MM.1S (cell line): ENCODE measurements around the gene BMAL1.
A peak's percentile ranks its signal among the peaks of the same experiment; 100 is the strongest.

Experiments used
- DNase-seq: peaks from one replicate; pipeline ENCODE4 v3.0.0-alpha.2; 2015
- H2AFZ ChIP-seq: fragments of 300-600 bp; sonication (generic); 2 replicates; pipeline ENCODE4 v1.6.0; 2016; ENCODE audit warnings: antibody characterized with exemption, low read length
- H3F3A ChIP-seq: fragments of 300-600 bp; sonication (generic); 2 replicates; pipeline ENCODE4 v1.6.1; 2016; ENCODE audit warnings: mild to moderate bottlenecking, antibody characterized with exemption, low read length, moderate library complexity, mixed read lengths; ENCODE audit not compliant: insufficient read depth
- H3K27ac ChIP-seq: fragments of 300-600 bp; sonication (generic); 2 replicates; pipeline ENCODE4 v1.5.1; 2016; ENCODE audit warnings: mild to moderate bottlenecking, low read length
- H3K27me3 ChIP-seq: fragments of 300-600 bp; sonication (generic); replicated peaks from 2 replicates; pipeline ENCODE4 v1.6.0; 2016; ENCODE audit warnings: low read length; ENCODE audit not compliant: insufficient read depth
- H3K36me3 ChIP-seq: fragments of 300-600 bp; sonication (generic); replicated peaks from 2 replicates; pipeline ENCODE4 v1.6.1; 2016; ENCODE audit warnings: mild to moderate bottlenecking, low read length, mixed read lengths; ENCODE audit not compliant: insufficient read depth
- H3K4me1 ChIP-seq: fragments of 300-600 bp; sonication (generic); 2 replicates; pipeline ENCODE4 v1.6.1; 2016; ENCODE audit warnings: low read length, mixed read lengths
- H3K4me2 ChIP-seq: fragments of 300-600 bp; sonication (generic); 2 replicates; pipeline ENCODE4 v1.6.0; 2016; ENCODE audit warnings: low read depth, low read length
- H3K4me3 ChIP-seq: fragments of 300-600 bp; sonication (generic); 2 replicates; pipeline ENCODE4 v1.5.1; 2016; ENCODE audit warnings: low read length, mixed read lengths
- H3K79me2 ChIP-seq: fragments of 300-600 bp; sonication (generic); 2 replicates; pipeline ENCODE4 v1.6.1; 2016; ENCODE audit warnings: mixed run types, low read length, mixed read lengths
- H3K9ac ChIP-seq: fragments of 300-600 bp; sonication (generic); 2 replicates; pipeline ENCODE4 v1.6.1; 2016; ENCODE audit warnings: low read length, mixed read lengths
- H3K9me2 ChIP-seq: fragments of 300-600 bp; sonication (generic); replicated peaks from 2 replicates; pipeline ENCODE4 v1.6.1; 2016; ENCODE audit warnings: mild to moderate bottlenecking, low read length, mixed read lengths; ENCODE audit not compliant: insufficient read depth
- H3K9me3 ChIP-seq: fragments of 300-600 bp; sonication (generic); replicated peaks from 2 replicates; pipeline ENCODE4 v1.6.1; 2016; ENCODE audit warnings: mild to moderate bottlenecking, low read length, mixed read lengths; ENCODE audit not compliant: insufficient read depth
- H4K20me1 ChIP-seq: fragments of 300-600 bp; sonication (generic); 2 replicates; pipeline ENCODE4 v1.6.1; 2016; ENCODE audit warnings: mild to moderate bottlenecking, low read length, moderate library complexity, mixed read lengths; ENCODE audit not compliant: insufficient read depth
- EZH2 ChIP-seq: fragments of 300-600 bp; sonication (generic); optimal IDR thresholded peaks from 2 replicates; pipeline ENCODE3; 2017; ENCODE audit warnings: low read depth, mild to moderate bottlenecking, antibody characterized with exemption, low read length, mixed read lengths
- EZH2phosphoT487 ChIP-seq: fragments of 300-600 bp; sonication (generic); IDR thresholded peaks from 2 replicates; pipeline ENCODE4 v1.6.1; 2018; ENCODE audit warnings: antibody characterized with exemption, low read length
- TF ChIP-seq, protein P1 (sequence below): fragments of 300-600 bp; sonication (generic); IDR thresholded peaks from 2 replicates; pipeline ENCODE4 v1.5.1; 2016; ENCODE audit warnings: antibody characterized with exemption, low read length, mixed read lengths

Gene BMAL1

DNA sequence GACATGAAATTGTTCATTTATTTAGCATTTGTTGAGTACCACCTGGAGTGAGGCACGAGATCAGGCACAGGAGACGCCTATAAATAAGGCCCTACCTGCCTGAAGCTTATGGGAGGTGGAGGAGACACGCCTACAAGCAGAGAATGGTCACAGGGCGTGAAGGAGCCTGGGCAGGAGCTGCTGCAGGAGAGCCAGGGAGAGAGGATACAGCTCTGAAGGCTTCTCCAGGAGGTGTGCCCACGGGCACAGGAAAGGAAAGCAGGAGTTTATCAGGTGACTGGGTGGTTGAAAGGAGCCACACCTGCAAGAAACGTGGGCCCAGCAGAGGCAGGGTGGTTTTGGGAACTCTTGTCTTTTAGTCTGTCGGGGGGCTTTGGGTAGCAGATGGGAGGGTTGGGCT lies 70.3 kb downstream of the BMAL1 start:
- H3K9me3 ChIP-seq: no peaks in the 10 kb centered on the region
- H3K27ac ChIP-seq: no peak overlapping the region

DNA sequence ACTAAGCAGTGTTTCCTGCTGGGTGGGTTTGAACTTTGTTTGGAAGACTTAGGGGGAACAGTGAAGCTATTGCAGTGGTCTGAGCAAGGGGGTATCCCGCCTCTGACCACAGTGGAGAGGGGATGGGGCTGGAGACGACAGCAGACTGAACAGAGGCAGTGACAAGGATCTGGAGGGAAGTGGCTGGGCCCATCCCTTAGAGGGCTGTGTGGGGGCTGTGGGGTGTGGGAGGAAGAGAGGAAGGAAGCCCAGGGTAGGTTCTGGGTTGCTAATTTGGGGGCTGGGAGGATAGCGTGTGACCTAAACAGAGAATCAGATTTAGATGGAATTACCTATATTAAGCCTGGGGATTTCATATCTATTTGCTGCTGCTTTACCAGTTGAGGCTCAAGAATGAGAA lies 70.7 kb downstream of the BMAL1 start:
- peak overlapping the region; percentile 28; the same call in 1 of the 2 replicates for H3K4me2 ChIP-seq
- peaks cover 5% of the 10 kb centered on the region; the same call in 1 of the 2 replicates for H3K79me2 ChIP-seq
- H2AFZ ChIP-seq: no peak overlapping the region
- DNase-seq: no peak
- no peaks in the 10 kb centered on the region for H3K9me3 ChIP-seq
- H3K9me2 ChIP-seq: no peaks in the 10 kb centered on the region
- no peaks in the 10 kb centered on the region for H4K20me1 ChIP-seq
- no peak overlapping the region for H3K27ac ChIP-seq
- TF ChIP-seq EZH2 (no peak), EZH2phosphoT487 (no peak)
- TF ChIP-seq, protein P1, sequence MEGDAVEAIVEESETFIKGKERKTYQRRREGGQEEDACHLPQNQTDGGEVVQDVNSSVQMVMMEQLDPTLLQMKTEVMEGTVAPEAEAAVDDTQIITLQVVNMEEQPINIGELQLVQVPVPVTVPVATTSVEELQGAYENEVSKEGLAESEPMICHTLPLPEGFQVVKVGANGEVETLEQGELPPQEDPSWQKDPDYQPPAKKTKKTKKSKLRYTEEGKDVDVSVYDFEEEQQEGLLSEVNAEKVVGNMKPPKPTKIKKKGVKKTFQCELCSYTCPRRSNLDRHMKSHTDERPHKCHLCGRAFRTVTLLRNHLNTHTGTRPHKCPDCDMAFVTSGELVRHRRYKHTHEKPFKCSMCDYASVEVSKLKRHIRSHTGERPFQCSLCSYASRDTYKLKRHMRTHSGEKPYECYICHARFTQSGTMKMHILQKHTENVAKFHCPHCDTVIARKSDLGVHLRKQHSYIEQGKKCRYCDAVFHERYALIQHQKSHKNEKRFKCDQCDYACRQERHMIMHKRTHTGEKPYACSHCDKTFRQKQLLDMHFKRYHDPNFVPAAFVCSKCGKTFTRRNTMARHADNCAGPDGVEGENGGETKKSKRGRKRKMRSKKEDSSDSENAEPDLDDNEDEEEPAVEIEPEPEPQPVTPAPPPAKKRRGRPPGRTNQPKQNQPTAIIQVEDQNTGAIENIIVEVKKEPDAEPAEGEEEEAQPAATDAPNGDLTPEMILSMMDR: no peak
- no peak overlapping the region for H3K9ac ChIP-seq
- H3K4me3 ChIP-seq: no peak overlapping the region
- H3K36me3 ChIP-seq: no peaks in the 10 kb centered on the region
- H3K4me1 ChIP-seq: peaks cover 5% of the 10 kb centered on the region; the same call in 1 of the 2 replicates
- H3K27me3 ChIP-seq: no peaks in the 10 kb centered on the region
- no peaks in the 10 kb centered on the region; the same call in 1 of the 2 replicates for H3F3A ChIP-seq

More for the DNA sequence above, 70.3 kb downstream of the BMAL1 start:
- Histone ChIP-seq H3K36me3 (no peaks in the 10 kb centered on the region), H2AFZ (no peak overlapping the region), H3K27me3 (no peaks in the 10 kb centered on the region), H3K79me2 (peaks cover 5% of the 10 kb centered on the region; the same call in 1 of the 2 replicates), H3K4me2 (no peak overlapping the region), H3K9me2 (no peaks in the 10 kb centered on the region), H4K20me1 (no peaks in the 10 kb centered on the region), H3K4me1 (peaks cover 5% of the 10 kb centered on the region; the same call in 1 of the 2 replicates), H3K4me3 (no peak overlapping the region), H3K9ac (no peak overlapping the region), H3F3A (no peaks in the 10 kb centered on the region; the same call in 1 of the 2 replicates)
- TF ChIP-seq, protein P1: no peak
- no peak for TF ChIP-seq EZH2
- no peak for TF ChIP-seq EZH2phosphoT487
- no peak for DNase-seq

DNA sequence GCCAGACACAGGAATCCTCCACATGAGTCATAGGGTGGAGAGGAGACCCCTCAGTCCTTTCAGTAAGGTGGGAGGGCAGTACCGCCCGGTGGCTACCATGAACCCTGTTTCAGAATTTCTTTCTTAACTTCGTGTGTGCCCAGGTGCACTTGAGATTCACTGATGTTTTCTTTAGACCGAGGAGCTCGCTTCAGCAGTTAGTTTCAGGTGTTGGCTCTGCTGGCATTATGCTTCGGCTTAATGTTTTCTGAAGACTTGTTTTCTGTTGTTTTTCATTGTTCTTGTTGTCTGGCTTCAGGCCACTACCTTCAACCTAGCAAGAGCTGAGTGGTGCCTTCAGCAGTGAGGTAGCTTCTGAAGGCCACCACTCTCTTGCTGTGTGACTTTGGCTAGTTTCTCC lies 71.5 kb downstream of the BMAL1 start:
- Histone ChIP-seq H4K20me1 (no peaks in the 10 kb centered on the region), H3K4me2 (peak overlapping the region; percentile 28; the same call in 1 of the 2 replicates), H3K4me1 (peaks cover 5% of the 10 kb centered on the region; the same call in 1 of the 2 replicates), H3K9me2 (no peaks in the 10 kb centered on the region), H3K9ac (no peak overlapping the region), H3K27ac (peak overlapping the region; percentile 12; the same call in 1 of the 2 replicates), H3F3A (no peaks in the 10 kb centered on the region; the same call in 1 of the 2 replicates), H3K9me3 (no peaks in the 10 kb centered on the region), H3K27me3 (no peaks in the 10 kb centered on the region), H3K36me3 (no peaks in the 10 kb centered on the region), H3K4me3 (no peak overlapping the region), H3K79me2 (peaks cover 5% of the 10 kb centered on the region; the same call in 1 of the 2 replicates), H2AFZ (no peak overlapping the region)
- DNase-seq: peak; percentile 42
- no peak for TF ChIP-seq EZH2phosphoT487
- TF ChIP-seq, protein P1: no peak
- TF ChIP-seq EZH2: no peak
